Cortex of kidney (tissue), 1 donor: Measurements from ENCODE around the gene ANO10.
"Not testable (repeated sequence)": the region's sequence is repeated elsewhere in the genome, so short reads cannot be mapped to it uniquely, and the experiment has no call there.

ENCODE experiments used
- DNase-seq: peaks from one replicate; lab custom pipeline; 2025; lab: John Stamatoyannopoulos, UW

Gene ANO10

DNA sequence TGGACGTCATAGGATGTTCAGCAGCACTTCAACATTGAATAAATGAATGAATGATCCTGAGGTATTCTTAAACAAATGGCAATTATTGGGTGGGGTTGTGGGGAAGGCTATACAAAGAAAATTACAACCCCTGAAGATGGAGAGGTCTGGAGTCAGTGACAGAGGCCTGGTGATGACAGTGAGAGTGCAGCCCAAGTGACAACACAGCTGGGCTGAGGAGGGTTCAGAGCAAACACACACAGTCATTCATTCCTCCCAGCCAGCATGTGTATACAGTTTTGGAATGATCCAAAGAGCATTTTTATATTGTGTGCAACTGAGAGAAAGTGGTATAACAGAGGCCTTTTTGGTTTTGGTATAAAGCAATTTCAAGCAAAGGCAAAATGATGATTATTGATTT lies 148.1 kb downstream of the ANO10 start:
- DNase-seq = no peak

DNA sequence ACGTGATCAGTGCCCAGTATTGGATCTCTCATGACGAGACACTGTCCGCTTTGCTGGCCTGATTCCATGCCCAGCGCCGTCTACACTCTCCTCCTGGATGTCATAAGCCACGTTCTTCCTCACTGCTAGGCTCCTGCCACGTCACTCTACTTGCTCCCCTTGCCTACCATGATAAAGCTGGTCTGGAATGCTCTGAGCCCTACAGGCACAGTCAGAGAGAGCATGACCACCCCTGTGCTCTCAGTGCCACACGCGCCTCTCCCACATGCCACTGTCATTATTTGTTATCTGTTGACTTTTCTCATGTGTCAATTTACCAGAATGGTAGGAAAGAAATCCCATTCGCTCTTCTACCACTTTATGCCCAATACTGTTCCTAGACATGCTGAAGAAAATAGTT lies 148.6 kb downstream of the ANO10 start:
- no peak for DNase-seq

DNA sequence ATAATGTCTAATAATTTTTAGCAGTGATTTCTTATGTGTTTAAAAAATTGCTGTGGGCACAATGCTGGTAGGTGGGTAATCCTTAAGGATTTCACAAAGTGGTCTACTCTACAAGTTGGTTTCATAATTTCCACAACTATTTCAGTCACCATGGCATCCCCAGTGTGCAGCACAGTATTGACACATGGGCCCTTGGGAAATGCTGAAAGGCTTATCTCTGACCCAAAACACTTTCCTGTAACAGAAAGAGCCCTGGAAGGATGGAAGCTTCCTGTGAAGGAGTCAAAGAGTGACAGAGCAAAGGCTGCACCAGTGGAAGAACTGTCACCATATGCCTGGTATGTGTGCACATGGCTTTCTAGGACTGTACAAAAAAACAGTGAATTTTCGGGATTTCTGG lies 153.7 kb downstream of the ANO10 start:
- DNase-seq = no peak

DNA sequence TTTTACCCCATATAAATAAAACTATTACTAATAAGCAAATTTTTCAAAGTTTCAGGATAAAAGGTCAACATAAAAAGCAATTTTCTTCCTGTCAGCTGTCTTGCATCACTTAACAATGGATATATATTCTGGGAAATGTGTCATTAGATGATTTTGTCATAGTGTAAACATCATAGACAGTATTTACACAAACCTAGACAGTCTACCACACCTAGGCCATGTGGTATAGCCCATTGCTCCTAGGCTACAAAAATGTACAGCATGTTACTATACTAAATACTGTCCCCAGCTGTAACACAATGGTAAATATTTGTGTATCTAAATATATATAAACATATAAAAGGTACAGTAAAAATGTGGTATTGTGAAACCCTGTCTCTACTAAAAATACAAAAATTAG lies 156.7 kb downstream of the ANO10 start:
- DNase-seq = no peak

DNA sequence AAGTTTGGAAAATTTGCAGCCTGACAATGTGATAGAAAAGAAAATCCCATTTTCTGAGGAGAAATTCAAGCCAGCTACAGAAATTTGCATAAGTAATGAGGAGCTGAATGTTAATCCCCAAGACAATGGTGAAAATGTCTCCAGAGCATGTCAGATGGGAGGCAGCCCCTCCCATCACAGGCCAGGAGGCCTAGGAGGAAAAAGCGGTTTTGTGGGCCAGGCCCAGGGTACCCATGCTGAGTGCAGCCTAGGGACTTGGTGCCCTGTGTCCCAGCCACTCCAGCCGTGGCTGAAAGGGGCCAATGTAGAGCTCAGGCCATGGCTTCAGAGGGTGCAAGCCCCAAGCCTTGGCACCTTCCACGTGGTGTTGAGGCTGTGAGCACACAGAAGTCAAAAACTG lies 159.2 kb downstream of the ANO10 start:
- not testable (repeated sequence) for DNase-seq

DNA sequence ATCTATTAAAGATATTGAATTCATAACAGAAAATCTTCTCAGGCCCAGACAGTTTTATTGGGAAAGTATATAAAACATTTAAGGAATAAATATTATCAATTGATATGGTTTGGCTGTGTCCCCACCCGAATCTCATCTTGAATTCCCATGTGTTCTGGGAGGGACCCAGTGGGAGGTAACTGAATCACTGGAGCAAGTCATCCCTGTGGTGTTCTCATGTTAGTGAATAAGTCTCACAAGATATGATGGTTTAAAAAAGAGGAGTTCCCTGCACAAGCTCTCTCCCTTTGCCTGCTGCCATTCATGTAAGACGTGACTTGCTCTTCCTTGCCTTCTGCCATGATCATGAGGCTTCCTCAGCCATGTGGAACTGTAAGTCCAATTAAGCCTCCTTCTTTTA lies 160.5 kb downstream of the ANO10 start:
- DNase-seq = no peak

DNA sequence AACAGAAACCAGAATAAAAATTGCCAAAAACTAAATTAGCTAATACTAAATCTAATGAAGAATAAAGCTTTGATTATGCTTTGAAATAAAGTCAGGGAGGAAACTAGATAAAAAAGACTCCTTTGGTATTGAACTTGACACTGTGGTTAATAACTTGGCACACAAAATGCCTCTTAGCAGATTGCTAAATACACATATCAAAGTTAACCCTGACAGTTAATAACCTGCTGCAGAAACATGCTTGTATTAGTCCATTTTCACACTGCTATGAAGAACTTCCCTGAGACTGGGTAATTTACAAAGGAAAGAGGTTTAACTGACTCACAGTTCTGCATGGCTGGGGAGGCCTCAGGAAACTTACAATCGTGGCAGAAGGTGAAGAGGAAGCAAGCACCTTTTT lies 164.8 kb downstream of the ANO10 start:
- DNase-seq = not testable (repeated sequence)

DNA sequence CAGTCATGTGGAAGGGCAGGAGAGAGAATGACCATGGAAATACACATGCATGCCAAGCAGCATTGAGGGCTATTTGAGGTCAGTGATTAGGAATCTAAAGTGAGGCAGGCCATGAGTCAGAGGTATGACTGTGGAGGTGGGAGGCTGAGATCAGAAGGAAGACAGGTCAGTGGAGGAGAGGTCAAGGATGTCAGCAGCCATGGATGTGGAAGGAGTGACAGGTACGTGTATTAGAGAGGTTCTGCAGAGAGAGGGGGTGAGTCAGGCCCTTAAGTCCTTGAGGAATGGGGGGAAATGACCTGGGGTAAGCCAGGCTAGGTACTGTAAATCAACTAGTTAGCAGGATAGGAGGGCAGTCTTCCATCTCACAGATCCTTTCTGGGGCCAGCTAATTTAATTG lies 166.6 kb downstream of the ANO10 start:
- no peak for DNase-seq

DNA sequence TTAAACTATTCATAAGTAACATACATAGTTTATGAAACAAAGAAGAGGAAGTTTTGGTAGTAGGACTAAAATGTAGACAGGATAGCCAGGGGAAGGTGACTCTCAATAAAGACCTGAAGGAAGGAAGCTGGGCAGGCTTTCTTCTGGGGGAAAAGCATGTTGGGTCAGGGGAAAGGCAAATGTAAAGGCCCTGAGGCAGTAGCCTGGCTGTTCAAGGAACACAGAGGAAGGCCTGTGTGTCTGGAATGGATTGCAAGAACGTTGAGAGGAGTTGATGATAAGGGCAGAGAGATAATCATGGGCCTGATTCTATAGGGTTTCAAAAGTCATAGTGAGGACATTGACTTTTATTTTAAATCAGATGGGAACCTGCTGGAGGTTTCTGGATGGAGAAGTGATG lies 167.8 kb downstream of the ANO10 start:
- DNase-seq = no peak

DNA sequence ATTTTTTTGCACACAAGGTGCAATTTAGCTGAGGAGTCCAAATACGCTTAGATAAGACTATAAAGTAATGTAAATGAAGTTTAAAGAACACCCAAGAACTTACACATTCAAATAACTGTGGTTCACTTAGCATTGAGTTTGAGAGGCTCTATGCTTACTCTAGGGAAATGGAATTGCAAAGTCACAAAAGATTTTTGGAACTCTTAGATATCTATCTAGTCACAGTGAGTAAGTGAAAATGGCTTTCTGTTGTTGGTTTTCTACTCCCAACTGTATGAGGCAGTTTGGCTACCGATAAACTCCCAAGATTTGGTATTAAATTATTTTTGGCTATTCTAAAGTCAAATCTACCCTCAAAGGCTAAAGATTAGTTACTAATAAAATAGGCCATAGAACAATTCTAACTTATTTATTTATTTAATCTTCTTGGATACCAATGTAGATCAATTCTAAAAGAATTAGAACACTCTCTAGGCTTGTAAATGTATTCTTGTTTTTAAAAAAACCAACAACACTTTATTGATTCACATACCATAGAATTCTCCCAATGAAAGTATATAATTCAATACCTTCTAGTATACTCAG lies 170.0 kb downstream of the ANO10 start:
- DNase-seq = no peak

DNA sequence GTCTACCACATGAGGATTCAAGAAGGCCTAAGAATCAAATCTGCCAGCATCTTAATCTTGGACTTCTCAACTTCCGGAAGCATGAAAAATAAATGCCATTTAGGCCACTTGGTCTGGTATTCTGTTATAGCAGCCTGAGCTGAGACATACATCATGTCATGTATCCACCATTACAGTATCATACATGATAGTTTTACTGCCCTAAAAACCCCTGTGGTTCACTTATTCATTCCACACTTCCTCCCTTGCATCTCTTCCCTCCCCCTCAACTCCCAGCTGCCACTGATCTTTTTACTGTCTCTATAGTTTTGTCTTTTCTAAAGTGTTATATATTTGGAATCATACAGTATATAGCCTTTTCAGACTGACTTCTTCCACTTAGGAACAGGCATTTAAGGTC lies 173.7 kb downstream of the ANO10 start:
- DNase-seq = no peak

DNA sequence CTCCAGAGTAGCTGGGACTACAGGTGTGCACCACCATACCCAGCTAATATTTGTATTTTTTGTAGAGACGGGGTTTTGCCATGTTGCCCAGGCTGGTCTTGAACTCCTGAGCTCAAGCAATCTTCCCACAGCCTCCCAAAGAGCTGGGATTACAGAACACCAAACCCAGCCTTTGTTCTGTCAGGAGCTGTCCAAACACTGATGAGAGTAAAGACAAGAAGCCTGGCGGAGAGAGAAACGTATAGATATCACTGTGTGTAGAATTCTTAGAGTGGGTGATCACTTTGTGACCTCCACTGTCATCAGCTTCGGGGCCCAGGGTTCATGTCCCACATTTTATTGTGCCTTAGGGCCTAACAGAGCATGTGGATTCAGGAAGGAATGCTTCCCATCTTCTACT lies 176.0 kb downstream of the ANO10 start:
- DNase-seq = no peak

DNA sequence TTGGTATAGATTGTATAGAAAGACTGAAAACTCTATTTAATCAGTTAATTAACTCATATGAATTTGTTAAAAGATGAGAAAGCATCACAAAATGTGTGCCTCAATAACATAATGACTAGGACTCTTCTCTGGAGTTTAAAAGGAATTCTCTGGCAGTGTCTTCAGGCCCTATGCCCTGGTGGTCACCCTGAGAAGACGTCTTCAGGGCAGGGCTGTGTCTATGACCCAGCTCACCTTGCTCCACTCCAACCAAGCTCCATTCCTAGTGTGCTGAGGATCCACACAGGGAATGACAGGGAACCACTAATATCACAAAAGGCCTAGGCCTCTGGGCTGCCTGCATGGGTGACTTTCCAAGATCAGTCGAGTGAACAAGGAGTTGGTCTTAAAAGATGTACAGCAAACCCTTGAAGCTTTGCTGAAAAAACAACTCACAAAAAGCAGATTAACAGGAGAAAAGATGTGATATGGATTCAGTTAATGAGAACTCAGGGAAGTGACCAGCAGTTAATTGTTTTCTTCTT lies 178.9 kb downstream of the ANO10 start:
- DNase-seq = no peak

DNA sequence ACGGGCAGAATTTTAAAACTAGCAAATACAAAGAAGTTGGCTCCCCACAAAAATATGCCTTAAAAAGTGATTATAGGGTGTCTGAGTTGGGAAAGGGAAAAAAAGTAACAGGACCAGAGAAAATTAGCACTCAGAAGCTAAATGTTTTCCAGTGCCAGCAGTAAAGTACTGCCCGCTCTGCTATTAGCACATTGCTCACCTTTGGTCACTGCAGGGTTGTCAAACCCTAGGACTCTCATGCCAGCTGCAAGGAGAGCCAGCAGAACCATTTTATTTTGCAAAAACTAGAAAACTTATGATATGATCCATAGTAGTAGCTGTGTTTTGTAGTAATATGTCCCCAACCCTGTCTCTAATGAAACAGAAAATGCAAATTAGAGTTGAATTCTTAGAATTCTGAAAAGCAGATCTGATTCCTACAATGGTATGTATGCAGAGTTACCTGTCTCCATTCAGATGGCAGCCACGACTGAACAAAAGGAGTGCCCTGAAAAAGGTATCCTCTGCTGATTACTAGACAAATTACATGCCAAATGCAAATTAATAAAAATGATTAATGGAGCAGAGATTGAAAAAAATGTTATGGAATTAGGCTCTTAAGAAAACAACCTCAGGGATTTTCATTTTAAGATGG lies 185.2 kb downstream of the ANO10 start:
- no peak for DNase-seq

DNA sequence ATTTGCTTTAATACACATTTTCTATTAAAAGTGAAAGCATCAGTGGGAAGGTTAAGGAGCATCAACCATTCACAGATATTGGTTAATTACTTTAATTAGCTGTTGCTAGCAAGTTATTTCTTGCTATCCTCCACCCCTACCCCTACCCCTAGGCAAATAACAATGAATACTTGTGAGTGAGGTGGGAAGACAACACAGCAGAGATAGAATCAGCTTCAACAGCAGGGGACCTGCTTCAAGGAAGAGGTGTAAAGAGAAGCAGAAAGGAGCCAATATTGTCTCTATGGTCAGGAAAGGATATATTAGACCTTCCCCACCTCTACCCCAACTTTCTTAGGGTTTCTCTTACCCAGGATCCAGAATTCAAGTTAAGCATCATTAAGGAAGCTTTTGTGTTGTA lies 186.1 kb downstream of the ANO10 start:
- DNase-seq = no peak

DNA sequence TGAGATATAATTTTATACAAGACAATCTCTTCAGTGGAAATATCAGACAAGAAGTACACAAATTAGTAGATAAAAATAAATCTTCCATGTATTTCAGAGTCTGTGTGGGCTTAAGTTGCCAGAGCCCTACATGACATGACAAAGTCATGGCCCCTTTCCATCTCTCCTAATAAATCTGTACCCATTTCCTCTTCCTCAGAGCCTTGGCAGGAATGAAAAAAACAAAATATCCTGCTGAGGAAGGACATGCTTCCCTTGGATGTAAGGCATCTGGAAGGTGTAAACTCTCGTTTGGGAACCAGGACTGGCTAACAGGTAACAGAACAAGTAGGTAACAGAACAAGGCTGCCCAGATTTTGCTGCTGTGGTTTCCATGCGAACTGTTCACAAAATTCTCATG lies 187.4 kb downstream of the ANO10 start:
- no peak for DNase-seq

DNA sequence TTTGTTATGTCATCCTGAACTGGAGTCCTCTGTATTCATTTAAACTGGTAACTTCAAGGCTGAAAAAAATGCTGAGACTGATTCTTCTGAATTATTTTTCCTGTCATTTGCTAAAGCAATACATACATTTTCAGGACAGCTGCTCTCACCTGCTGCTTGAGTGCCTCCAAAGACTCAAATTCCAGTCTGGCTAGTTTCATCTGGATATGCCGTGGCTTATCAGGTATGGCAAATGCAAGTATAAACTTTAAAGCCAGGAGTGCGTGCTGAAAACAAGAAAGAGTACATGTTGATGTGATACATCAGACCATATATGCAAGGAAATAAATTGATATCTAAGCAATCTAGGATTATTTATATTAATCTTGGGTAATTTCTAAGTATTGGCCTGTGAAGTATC lies 189.3 kb downstream of the ANO10 start:
- no peak for DNase-seq

DNA sequence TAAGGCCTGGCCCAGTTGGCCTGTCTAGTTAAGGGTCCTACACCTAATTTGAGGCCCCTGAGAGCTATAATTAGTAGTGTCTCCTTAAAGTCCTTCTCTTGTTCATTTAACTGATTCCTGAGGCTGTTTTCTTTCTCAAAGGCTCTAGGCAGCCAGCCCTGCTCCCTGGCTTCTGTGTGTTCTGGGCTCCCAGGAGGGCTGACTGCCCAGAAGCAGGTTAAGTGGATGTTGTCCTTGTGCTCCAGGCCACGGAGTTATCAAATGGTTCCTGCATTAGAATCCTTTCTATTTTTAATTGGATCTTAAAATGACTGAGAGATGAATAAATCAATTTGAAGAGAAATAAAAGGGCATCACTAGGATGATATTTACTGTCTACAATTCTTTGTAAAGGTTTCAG lies 195.4 kb downstream of the ANO10 start:
- DNase-seq = no peak

DNA sequence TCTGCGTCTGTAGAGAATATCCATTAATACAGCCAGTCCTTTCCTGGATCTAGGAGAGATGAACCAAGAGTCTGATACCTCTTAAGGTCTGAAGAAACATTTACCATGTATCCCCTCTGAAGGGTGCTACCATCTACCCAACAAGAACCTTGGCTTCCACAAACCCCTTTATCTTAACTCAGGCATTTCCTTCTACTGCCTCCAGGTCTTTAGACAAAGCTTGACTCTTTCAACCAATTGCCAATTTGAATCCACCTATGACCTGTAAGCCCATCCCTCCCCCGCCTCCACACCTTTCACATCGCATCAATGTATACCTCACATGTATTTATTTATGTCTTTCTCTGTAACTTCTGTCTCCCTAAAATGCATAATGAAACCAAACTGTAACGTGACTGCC lies 196.0 kb downstream of the ANO10 start:
- no peak for DNase-seq

DNA sequence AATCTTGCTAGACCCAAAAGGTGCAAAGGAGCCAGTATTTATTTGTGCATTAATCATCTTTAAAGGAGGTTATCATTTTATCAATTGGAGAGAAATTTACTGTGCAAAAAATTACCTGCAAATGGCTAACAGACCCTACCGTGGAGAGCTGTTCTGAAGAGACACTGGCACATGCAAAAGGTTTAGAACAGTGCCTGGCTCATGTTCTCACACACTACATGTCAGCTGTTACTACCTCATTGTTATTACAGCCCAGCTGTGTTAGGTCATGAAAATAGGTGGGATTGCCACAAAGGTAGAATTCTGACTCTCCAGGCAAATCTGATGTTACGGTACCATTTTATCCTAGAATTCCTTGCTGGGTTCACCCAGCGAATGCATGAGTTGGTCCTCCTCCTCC lies 198.2 kb downstream of the ANO10 start:
- DNase-seq = no peak

DNA sequence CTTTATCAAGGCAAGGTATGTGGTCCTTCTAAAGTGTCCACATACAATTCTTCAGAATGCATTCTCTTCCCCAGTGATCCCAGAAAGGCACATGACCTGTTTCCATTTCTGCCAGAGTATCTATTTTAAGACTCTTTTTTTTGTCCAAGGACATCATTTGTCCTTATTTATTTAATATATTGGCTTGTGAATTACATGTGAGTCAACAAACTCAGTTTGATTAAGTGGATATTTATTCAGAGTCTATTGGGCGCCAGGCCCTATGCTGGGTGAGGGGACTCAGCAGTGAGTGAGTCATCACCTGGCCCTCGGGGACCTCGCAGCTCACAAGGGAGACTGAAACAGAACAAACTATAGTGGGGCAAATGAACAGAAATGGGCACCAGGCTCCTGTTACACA lies 198.7 kb downstream of the ANO10 start:
- no peak for DNase-seq

DNA sequence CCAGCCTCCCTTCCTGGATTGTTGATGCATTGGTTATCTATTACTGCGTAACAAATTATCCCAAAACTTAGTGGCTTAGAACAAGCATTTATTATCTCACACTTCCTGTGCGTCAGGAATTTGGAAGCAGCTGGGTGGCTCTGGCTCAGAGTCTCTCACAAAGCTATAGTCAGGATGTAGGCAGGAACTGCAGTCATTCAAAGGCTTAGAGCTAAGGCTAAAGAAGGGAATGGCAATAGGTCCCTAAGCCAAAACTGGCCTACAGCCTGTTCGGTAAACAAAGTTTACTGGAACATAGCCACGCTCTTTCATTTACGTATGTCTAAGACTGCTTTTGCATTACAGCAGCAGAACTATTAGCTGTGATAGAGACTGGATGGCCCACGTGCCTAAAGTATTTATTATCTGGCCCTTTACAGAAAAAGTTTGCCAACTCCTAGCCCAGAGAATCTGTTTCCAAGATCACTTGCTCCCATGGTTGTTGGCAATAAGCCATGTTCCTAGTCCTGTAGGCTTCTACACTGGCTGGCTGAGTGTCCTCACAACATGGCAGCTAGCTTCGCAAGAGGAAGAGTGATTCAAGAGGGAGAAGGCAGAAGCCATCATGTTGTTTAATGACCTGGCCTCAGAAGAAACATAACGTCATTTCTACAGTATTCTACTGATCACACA lies 203.1 kb downstream of the ANO10 start:
- no peak for DNase-seq

DNA sequence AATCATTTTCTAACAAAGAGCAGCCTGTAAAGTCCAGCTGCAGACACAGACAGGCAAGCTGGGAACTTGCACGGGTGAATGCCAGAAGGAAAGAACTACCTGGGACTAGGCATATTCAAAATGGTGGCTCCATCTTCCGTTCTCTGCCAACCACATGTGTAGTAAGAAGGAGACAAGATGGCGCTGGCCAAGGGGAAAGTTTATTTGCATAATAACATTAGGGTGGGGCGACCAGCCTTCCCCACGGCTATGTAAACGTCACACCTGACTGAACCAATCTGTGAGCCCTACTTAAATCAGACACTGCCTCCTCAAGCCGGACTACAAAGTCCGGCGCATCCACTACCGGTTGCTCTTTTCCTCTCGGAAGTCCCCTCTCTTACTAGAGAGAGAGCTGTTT lies 204.7 kb downstream of the ANO10 start:
- DNase-seq = no peak

DNA sequence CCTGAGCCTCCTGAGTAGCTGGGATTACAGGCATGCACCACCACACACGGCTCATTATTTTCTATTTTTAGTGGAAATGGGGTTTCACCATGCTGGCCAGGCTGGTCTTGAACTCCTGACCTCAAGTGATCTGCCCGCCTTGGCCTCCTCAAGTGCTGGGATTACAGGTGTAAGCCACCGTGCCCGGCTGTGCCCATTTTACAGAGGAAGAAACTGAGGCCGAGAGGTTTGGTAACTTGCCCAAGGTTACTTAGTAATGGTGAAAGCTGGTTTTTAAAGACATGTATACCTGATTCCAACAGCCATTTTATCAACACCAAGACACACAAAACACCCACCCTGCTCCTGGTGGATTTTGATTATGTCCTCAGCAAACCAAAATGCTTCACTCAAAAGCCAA lies 206.7 kb downstream of the ANO10 start:
- no peak for DNase-seq
